ENCODE data around the gene ZNF507.

The ZNF507 gene

GRCh38 chr19:32349724-32350470, 4.5 kb downstream of the ZNF507 start:
- TF ChIP-seq ZFP3 (CRISPR knock-in tag; IDR thresholded peaks at IDR 0.05) (no peak), RARB (CRISPR knock-in tag; IDR thresholded peaks at IDR 0.05) (no peak), ISL1 (CRISPR knock-in tag; IDR thresholded peaks at IDR 0.05) (no peak), ZNF565 (CRISPR knock-in tag; conservative IDR thresholded peaks at IDR 0.05; ENCODE audit: low read depth) (no peak), TOX (CRISPR knock-in tag; IDR thresholded peaks at IDR 0.05; ENCODE audit: borderline replicate concordance) (no peak), PPARA (CRISPR knock-in tag; IDR thresholded peaks at IDR 0.05; ENCODE audit: borderline replicate concordance) (no peak), ZNF8 (CRISPR knock-in tag; IDR thresholded peaks at IDR 0.05) (no peak), GLIS3 (CRISPR knock-in tag; IDR thresholded peaks at IDR 0.05) (no peak), BACH2 (CRISPR knock-in tag; IDR thresholded peaks at IDR 0.05; ENCODE audit: borderline replicate concordance) (no peak), PATZ1 (CRISPR knock-in tag; IDR thresholded peaks at IDR 0.05; ENCODE audit: borderline replicate concordance) (no peak), CSDC2 (CRISPR knock-in tag; IDR thresholded peaks at IDR 0.05) (no peak), TCF4 (CRISPR knock-in tag; IDR thresholded peaks at IDR 0.05; ENCODE audit: borderline replicate concordance) (no peak), OSR1 (CRISPR knock-in tag; IDR thresholded peaks at IDR 0.05) (no peak), CSRNP3 (CRISPR knock-in tag; IDR thresholded peaks at IDR 0.05) (no peak), ZC3H10 (CRISPR knock-in tag; IDR thresholded peaks at IDR 0.05) (no peak), TSHZ2 (CRISPR knock-in tag; IDR thresholded peaks at IDR 0.05) (no peak), CREB5 (CRISPR knock-in tag; IDR thresholded peaks at IDR 0.05; ENCODE audit: low read depth) (no peak), ZNF70 (CRISPR knock-in tag; IDR thresholded peaks at IDR 0.05) (no peak)
- ATAC-seq, result no peak

GRCh38 chr19:32350471-32350865, 5.1 kb downstream of the ZNF507 start:
- no peak for TF ChIP-seq CSDC2 (CRISPR knock-in tag; IDR thresholded peaks at IDR 0.05)
- TF ChIP-seq BACH2 (CRISPR knock-in tag; IDR thresholded peaks at IDR 0.05; ENCODE audit: borderline replicate concordance), result no peak
- TF ChIP-seq ZFP3 (CRISPR knock-in tag; IDR thresholded peaks at IDR 0.05), result no peak
- TF ChIP-seq TOX (CRISPR knock-in tag; IDR thresholded peaks at IDR 0.05; ENCODE audit: borderline replicate concordance), result no peak
- TF ChIP-seq ZC3H10 (CRISPR knock-in tag; IDR thresholded peaks at IDR 0.05), result no peak
- TF ChIP-seq PATZ1 (CRISPR knock-in tag; IDR thresholded peaks at IDR 0.05; ENCODE audit: borderline replicate concordance), result no peak
- TF ChIP-seq OSR1 (CRISPR knock-in tag; IDR thresholded peaks at IDR 0.05), result no peak
- TF ChIP-seq PPARA (CRISPR knock-in tag; IDR thresholded peaks at IDR 0.05; ENCODE audit: borderline replicate concordance), result no peak
- no peak for ATAC-seq

GRCh38 chr19:32350987-32351348, 5.6 kb downstream of the ZNF507 start:
- ATAC-seq, result no peak; the same call in 2 of the 3 replicates
- TF ChIP-seq ZNF565 (CRISPR knock-in tag; conservative IDR thresholded peaks at IDR 0.05; ENCODE audit: low read depth) (no peak), ZFP3 (CRISPR knock-in tag; IDR thresholded peaks at IDR 0.05) (no peak), POU6F1 (CRISPR knock-in tag; IDR thresholded peaks at IDR 0.05; ENCODE audit: borderline replicate concordance, low read depth) (no peak), PPARA (CRISPR knock-in tag; IDR thresholded peaks at IDR 0.05; ENCODE audit: borderline replicate concordance) (no peak), TCF4 (CRISPR knock-in tag; IDR thresholded peaks at IDR 0.05; ENCODE audit: borderline replicate concordance) (no peak), RARB (CRISPR knock-in tag; IDR thresholded peaks at IDR 0.05) (no peak), TOX (CRISPR knock-in tag; IDR thresholded peaks at IDR 0.05; ENCODE audit: borderline replicate concordance) (no peak), BACH2 (CRISPR knock-in tag; IDR thresholded peaks at IDR 0.05; ENCODE audit: borderline replicate concordance) (no peak), TSHZ2 (CRISPR knock-in tag; IDR thresholded peaks at IDR 0.05) (no peak), ZNF70 (CRISPR knock-in tag; IDR thresholded peaks at IDR 0.05) (no peak)

Data from SK-N-SH treated with all-trans-retinoic acid at 6 μM for 48 hours (cell line).